OCI-LY3 (cell line): ENCODE data around the gene SPDYE9.
"Not testable (repeated sequence)": the region's sequence is repeated elsewhere in the genome, so short reads cannot be mapped to it uniquely, and the experiment has no call there.

Source experiments
- H2AFZ ChIP-seq: fragments of 200-600, 300-600 bp; shearing (Covaris generic); 2 replicates; pipeline ENCODE4 v1.6.0; 2014; ENCODE audit warnings: antibody characterized with exemption, low read depth, low read length
- H3K27ac ChIP-seq: fragments of 200-600, 300-600 bp; sonication (generic); 2 replicates; pipeline ENCODE4 v1.5.1; 2014; ENCODE audit warnings: mild to moderate bottlenecking, low read length, moderate library complexity, mixed read lengths
- H3K27me3 ChIP-seq: fragments of 200-600, 300-600 bp; sonication (generic); 2 replicates; pipeline ENCODE4 v1.6.1; 2014; ENCODE audit warnings: low read depth, low read length, mixed read lengths
- H3K36me3 ChIP-seq: fragments of 200-600, 300-600 bp; sonication (generic); replicated peaks from 2 replicates; pipeline ENCODE3; 2014; ENCODE audit warnings: low read depth, low read length, mixed read lengths
- H3K4me1 ChIP-seq: fragments of 300-600, 200-600 bp; sonication (generic); 2 replicates; pipeline ENCODE4 v1.6.1; 2014; ENCODE audit warnings: low read length, mixed read lengths
- H3K4me2 ChIP-seq: fragments of 200-600, 300-600 bp; sonication (generic); 2 replicates; pipeline ENCODE4 v1.6.1; 2014; ENCODE audit warnings: low read length, mixed read lengths
- H3K4me3 ChIP-seq: fragments of 300-600, 200-600 bp; sonication (generic); 2 replicates; pipeline ENCODE4 v1.5.1; 2014; ENCODE audit warnings: antibody characterized with exemption, mild to moderate bottlenecking, low read length, moderate library complexity
- H3K79me2 ChIP-seq: fragments of 300-600, 200-600 bp; shearing (Covaris generic); 2 replicates; pipeline ENCODE4 v1.6.1; 2014; ENCODE audit warnings: mild to moderate bottlenecking, low read length, mixed read lengths
- H3K9ac ChIP-seq: fragments of 300-600, 200-600 bp; shearing (Covaris generic); 2 replicates; pipeline ENCODE4 v1.6.0; 2014; ENCODE audit warnings: mild to moderate bottlenecking, low read length, moderate library complexity
- H3K9me3 ChIP-seq: fragments of 200-600, 300-600 bp; shearing (Covaris generic); 2 replicates; pipeline ENCODE4 v1.6.1; 2014; ENCODE audit warnings: low read length, mixed read lengths; ENCODE audit not compliant: insufficient read depth
- H4K20me1 ChIP-seq: fragments of 200-600, 300-600 bp; sonication (generic); 2 replicates; pipeline ENCODE4 v1.6.1; 2016; ENCODE audit warnings: low read length, mixed read lengths; ENCODE audit not compliant: insufficient read depth

Gene SPDYE9, protein sequence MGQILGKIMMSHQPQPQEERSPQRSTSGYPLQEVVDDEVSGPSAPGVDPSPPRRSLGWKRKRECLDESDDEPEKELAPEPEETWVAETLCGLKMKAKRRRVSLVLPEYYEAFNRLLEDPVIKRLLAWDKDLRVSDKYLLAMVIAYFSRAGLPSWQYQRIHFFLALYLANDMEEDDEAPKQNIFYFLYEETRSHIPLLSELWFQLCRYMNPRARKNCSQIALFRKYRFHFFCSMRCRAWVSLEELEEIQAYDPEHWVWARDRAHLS

DNA sequence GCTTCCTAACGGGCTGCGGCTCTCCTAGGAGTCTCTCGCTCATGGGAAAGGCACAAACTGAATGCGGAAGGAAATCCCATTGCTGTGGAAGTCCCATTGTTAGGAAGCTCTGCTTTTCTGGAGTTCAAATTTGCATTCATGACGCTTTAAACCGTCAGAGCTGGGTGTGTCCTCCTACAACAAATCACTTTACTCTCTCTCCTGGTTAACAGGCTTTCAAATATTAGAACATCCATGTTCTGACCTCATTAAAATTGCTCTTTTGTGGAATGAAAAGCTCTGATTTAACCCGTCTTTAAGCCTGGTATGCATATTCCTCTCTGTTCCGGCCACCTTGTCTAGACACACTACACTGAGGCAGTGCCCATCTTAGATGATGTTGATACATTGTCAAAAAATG is at the start of gene SPDYE9:
Gene SPDYE9 (minus strand): TSS at position 101 of the 400 bp plus-strand sequence. CDS start 1,800 bp downstream, outside the sequence.
- not testable (repeated sequence) for H3K4me3 ChIP-seq, H3K36me3 ChIP-seq, H3K4me2 ChIP-seq, H3K9me3 ChIP-seq, H3K27ac ChIP-seq, H3K4me1 ChIP-seq, H3K27me3 ChIP-seq, H3K79me2 ChIP-seq, H2AFZ ChIP-seq, H3K9ac ChIP-seq, H4K20me1 ChIP-seq

DNA sequence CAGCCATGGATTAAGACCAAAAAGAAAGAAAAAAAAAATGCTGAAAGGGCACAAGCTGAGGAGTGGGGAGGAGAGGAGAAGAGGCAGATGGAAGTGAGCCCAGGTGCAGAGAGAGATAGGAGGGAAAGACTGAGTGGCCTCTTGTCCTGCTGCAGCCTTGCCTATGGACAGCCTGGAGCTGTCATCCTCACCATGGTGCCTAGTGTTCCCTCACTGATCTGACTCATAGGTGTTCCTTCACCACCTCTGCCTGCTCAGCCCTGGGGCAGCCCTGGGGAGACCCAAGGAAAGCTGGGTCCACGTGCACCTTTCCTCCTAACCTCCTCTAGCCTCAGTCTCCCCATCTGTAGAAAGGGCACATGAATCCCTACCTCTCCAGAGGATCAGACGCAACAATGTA is 49.0 kb upstream of the SPDYE9 start:
- H3K36me3 ChIP-seq, H3K9ac ChIP-seq, H3K27ac ChIP-seq, H3K4me2 ChIP-seq, H3K4me3 ChIP-seq, H3K4me1 ChIP-seq, H2AFZ ChIP-seq, H4K20me1 ChIP-seq, H3K27me3 ChIP-seq, H3K79me2 ChIP-seq, H3K9me3 ChIP-seq: not testable (repeated sequence)

DNA sequence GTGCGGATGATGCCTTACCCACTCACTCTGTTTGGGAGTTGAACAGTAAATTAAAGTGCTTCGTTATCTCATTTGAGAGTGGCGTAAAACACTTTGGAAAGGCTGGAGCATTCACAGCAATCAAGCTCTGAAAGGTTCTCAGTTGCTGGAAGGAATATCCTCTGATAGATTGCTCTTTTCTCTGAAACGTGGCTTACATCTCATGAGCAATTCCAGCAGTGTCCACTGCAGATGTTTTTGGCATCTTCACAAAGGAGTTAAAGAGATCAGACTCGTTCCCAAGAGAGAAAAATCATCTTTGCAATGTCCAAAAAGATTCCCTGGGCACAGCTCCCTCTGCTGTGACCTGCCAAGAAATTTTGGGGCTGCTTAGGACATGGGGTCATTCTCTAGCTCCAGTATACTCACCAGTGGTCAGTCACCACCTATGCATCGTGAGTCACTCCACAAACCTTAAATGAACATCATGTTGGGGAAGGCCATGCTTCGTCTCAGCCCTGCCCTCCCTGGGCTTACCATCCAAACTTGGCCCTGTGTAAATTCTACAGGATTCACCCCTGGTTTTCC is 46.9 kb upstream of the SPDYE9 start:
- H3K27me3 ChIP-seq, H2AFZ ChIP-seq, H3K79me2 ChIP-seq, H3K9ac ChIP-seq, H3K36me3 ChIP-seq, H3K27ac ChIP-seq, H3K4me1 ChIP-seq, H3K4me2 ChIP-seq, H3K4me3 ChIP-seq, H3K9me3 ChIP-seq, H4K20me1 ChIP-seq: not testable (repeated sequence)

DNA sequence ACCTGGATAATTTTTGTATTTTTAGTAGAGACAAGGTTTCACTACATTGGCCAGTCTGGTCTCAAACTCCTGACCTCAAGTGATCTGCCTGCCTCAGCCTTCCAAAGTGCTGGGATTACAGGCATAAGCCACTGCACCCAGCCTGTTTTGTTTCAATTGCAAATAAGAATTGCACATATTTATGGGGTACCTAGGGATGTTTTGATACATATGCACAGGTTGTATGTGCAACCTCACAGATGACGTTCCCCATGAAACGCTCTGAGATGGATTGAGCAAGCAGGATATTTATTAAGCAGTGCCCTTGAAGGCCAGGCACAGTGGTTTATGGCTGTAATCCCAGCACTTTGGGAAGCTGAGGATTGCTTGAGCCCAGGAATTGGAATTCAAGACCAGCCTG is 44.8 kb upstream of the SPDYE9 start:
- not testable (repeated sequence) for H3K36me3 ChIP-seq, H2AFZ ChIP-seq, H3K9me3 ChIP-seq, H3K27me3 ChIP-seq, H3K4me2 ChIP-seq, H3K9ac ChIP-seq, H3K4me3 ChIP-seq, H4K20me1 ChIP-seq, H3K79me2 ChIP-seq, H3K4me1 ChIP-seq, H3K27ac ChIP-seq

DNA sequence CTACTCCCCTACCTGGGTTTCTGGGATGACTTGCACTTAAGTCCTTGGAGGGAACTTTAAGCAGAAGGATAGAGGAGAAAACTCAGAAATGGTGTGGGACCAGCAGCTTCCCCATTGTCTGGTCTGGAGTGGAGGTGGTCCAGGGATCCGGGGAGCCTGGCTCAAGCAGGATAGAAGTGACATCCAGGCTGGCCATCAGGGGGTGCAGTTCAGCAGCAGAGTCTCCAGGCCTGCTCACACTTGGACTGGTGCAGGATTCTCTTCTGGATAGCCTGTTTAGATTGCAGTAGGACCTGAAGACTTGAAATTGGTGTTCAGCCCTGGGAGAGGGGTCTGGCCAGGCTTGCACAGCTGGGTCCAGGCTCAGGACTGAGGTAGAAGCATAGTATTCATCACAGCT is 38.3 kb upstream of the SPDYE9 start:
- not testable (repeated sequence) for H3K4me3 ChIP-seq, H3K27ac ChIP-seq, H2AFZ ChIP-seq, H3K4me2 ChIP-seq, H3K9me3 ChIP-seq, H4K20me1 ChIP-seq, H3K4me1 ChIP-seq, H3K9ac ChIP-seq, H3K79me2 ChIP-seq, H3K36me3 ChIP-seq, H3K27me3 ChIP-seq

DNA sequence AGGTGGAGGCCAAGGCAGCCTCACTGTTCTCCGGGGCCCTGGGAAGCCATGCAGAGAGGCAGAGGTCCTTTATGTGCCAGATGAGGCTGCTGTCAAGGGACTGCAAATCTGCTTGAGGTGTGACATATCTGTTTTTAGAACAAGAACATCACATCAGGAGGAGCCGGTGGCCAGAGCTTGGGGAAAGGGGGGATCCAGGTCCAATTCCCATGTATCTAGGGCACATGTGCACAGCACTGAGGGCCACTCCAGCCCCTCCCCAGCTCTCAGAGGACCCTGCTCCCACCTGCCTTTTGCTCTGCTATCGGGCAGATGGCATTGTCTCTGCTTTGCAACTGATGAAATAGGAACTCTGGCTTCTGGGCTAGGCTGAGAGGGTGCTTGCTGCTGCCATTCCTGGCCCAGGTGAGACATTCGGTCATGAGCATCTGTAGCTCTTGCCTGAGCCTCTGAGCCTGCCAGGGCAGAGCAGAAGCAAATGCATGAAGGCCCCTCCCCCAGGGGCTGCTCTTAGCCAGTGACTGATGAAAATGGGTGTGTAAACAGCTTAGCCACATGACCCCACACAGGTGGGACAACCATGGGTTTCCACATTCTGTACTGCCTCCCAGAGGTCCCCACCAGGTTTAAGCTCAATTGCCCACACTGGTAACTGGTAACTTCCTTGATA is 37.1 kb upstream of the SPDYE9 start:
- not testable (repeated sequence) for H3K4me3 ChIP-seq

DNA sequence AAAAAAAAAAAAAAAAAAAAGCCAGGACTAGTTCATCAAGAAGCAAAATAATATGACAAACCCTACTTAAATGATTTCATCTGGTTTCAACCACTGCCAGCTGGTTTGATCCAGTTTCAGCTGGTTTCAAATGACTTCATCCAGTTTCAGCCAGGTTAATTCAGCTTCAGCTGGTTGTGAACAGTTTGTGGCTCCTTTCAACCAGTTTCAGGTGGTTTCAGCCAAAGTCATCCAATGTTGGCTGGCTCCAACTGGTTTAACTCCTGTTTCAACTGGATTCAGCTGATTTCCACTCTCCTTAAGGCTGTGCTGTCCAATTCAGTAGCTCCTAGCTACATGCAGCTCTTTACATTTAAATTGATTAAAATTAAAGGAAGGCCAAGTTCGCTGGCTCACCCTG is 32.3 kb upstream of the SPDYE9 start:
- H4K20me1 ChIP-seq, H3K9me3 ChIP-seq: not testable (repeated sequence)

More for the DNA sequence above, 37.1 kb upstream of the SPDYE9 start:
- not testable (repeated sequence) for H3K27ac ChIP-seq, H2AFZ ChIP-seq, H3K79me2 ChIP-seq, H3K36me3 ChIP-seq, H3K4me2 ChIP-seq, H3K4me1 ChIP-seq, H3K9me3 ChIP-seq, H3K9ac ChIP-seq, H4K20me1 ChIP-seq, H3K27me3 ChIP-seq

DNA sequence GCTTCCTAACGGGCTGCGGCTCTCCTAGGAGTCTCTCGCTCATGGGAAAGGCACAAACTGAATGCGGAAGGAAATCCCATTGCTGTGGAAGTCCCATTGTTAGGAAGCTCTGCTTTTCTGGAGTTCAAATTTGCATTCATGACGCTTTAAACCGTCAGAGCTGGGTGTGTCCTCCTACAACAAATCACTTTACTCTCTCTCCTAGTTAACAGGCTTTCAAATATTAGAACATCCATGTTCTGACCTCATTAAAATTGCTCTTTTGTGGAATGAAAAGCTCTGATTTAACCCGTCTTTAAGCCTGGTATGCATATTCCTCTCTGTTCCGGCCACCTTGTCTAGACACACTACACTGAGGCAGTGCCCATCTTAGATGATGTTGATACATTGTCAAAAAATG is 28.0 kb downstream of the SPDYE9 start, which contains the start of gene SPDYE11:
Gene SPDYE11 (minus strand): TSS at position 101 of the 400 bp plus-strand sequence. CDS start 1,800 bp downstream, outside the sequence.
- H4K20me1 ChIP-seq, H3K27me3 ChIP-seq, H3K4me1 ChIP-seq, H2AFZ ChIP-seq, H3K4me3 ChIP-seq, H3K4me2 ChIP-seq, H3K27ac ChIP-seq, H3K36me3 ChIP-seq, H3K9ac ChIP-seq, H3K79me2 ChIP-seq, H3K9me3 ChIP-seq: not testable (repeated sequence)

More for the DNA sequence above, 32.3 kb upstream of the SPDYE9 start:
- not testable (repeated sequence) for H3K27ac ChIP-seq, H3K36me3 ChIP-seq, H3K9ac ChIP-seq, H3K4me3 ChIP-seq, H3K4me2 ChIP-seq, H3K4me1 ChIP-seq, H3K79me2 ChIP-seq, H3K27me3 ChIP-seq, H2AFZ ChIP-seq

DNA sequence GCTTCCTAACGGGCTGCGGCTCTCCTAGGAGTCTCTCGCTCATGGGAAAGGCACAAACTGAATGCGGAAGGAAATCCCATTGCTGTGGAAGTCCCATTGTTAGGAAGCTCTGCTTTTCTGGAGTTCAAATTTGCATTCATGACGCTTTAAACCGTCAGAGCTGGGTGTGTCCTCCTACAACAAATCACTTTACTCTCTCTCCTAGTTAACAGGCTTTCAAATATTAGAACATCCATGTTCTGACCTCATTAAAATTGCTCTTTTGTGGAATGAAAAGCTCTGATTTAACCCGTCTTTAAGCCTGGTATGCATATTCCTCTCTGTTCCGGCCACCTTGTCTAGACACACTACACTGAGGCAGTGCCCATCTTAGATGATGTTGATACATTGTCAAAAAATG is 56.2 kb downstream of the SPDYE9 start, which contains the start of gene SPDYE8:
Gene SPDYE8 (minus strand): TSS at position 101 of the 400 bp plus-strand sequence. CDS start 1,800 bp downstream, outside the sequence.
- not testable (repeated sequence) for H3K79me2 ChIP-seq, H3K27me3 ChIP-seq, H4K20me1 ChIP-seq, H3K27ac ChIP-seq, H3K9ac ChIP-seq, H3K4me3 ChIP-seq, H2AFZ ChIP-seq, H3K36me3 ChIP-seq, H3K4me2 ChIP-seq, H3K9me3 ChIP-seq, H3K4me1 ChIP-seq
